NCI-H146 treated with DMSO at 0.1 percent for 48 hours (cell line): Measurements from ENCODE around the gene B3GALT6.
A peak's percentile ranks its signal among the peaks of the same experiment; 100 is the strongest.

Experiments used
- DNase-seq: peaks from one replicate; lab custom pipeline; 2025; ENCODE audit not compliant: unreplicated experiment; lab: John Stamatoyannopoulos, UW

B3GALT6 gene

GRCh38 chr1:1259951-1260600 is 28.0 kb downstream of the B3GALT6 start:
- no peak for DNase-seq

GRCh38 chr1:1260843-1261560 is 29.0 kb downstream of the B3GALT6 start:
- DNase-seq, result no peak

GRCh38 chr1:1262071-1262470 is 30.0 kb downstream of the B3GALT6 start:
- no peak for DNase-seq

GRCh38 chr1:1262758-1263157 is 30.7 kb downstream of the B3GALT6 start:
- DNase-seq, result no peak

GRCh38 chr1:1264026-1264425 is 32.0 kb downstream of the B3GALT6 start:
- no peak for DNase-seq

GRCh38 chr1:1264868-1265272 is 32.8 kb downstream of the B3GALT6 start:
- DNase-seq, result no peak

GRCh38 chr1:1267488-1268283 is 35.6 kb downstream of the B3GALT6 start:
- DNase-seq, result no peak

- DNase-seq, result no peak
Measured at GRCh38 chr1:1268284-1268682, 36.2 kb downstream of the B3GALT6 start.

- DNase-seq, result no peak
Measured at GRCh38 chr1:1270813-1271212, 38.8 kb downstream of the B3GALT6 start.

GRCh38 chr1:1272341-1273208 is 40.5 kb downstream of the B3GALT6 start:
- peak; percentile 22 for DNase-seq

GRCh38 chr1:1273209-1273511 is 41.1 kb downstream of the B3GALT6 start:
- no peak for DNase-seq

GRCh38 chr1:1273512-1274298 is 41.7 kb downstream of the B3GALT6 start, which contains the start of gene UBE2J2:
Gene UBE2J2 (minus strand): TSS chr1:1273854. CDS start chr1:1267992, 5,862 bp downstream.
- DNase-seq, result peak; percentile 25

GRCh38 chr1:1274299-1274930 is 42.4 kb downstream of the B3GALT6 start:
- no peak for DNase-seq

GRCh38 chr1:1274931-1275431 is 42.9 kb downstream of the B3GALT6 start:
- DNase-seq, result no peak

GRCh38 chr1:1275836-1276235 is 43.8 kb downstream of the B3GALT6 start:
- no peak for DNase-seq

GRCh38 chr1:1278620-1279019 is 46.6 kb downstream of the B3GALT6 start:
- no peak for DNase-seq

GRCh38 chr1:1279028-1279427 is 47.0 kb downstream of the B3GALT6 start:
- no peak for DNase-seq

GRCh38 chr1:1280782-1281481 is 48.9 kb downstream of the B3GALT6 start:
- DNase-seq, result no peak
